GM21825 (cell line): ENCODE data around the gene TMEM135.
"Not testable (repeated sequence)": the region's sequence is repeated elsewhere in the genome, so short reads cannot be mapped to it uniquely, and the experiment has no call there.

Experiments used
- ATAC-seq: cut with Tn5 transposase; IDR thresholded peaks from one replicate; pipeline ENCODE4 v1.9.1; 2021; ENCODE audit warnings: mild to moderate bottlenecking, moderate library complexity; ENCODE audit not compliant: unreplicated experiment

Gene TMEM135

DNA sequence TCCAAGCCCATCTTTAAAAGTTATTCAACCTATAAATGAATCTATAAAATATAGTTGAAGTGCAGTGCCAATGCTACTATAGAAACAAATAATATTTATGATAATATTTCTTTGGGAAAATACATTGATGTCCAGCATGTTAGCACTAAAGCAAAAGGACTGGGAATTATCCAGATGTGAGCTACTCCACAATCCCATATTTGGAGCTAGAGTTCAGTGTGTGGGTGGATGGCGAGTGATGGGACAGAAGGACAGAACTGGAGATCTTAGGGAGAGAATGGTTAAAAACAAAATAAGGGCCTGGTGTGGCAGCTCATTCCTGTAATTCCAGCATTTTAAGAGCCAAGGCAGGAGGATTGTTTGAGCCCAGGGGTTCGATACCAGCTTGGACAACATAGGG is 216.8 kb downstream of the TMEM135 start:
- no peak for ATAC-seq

DNA sequence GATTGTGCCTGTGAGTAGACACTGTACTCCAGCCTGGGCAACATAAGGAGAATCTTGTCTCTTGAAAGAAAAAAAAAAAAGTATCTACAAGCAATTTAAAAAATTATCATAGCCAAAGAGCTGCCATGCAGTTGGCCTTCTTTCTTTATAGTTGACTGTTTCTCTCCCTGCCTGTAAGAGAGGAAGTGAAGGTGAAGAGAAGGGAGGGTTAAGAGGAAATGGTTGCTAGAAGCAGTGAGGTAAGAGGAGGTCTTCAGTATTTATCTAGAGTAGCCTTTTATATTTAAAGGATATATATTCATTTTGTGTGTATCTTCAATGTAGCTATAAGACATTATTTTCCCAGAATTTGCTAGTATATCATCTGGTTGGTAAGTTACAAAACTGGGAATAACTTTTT is 217.9 kb downstream of the TMEM135 start:
- no peak for ATAC-seq

DNA sequence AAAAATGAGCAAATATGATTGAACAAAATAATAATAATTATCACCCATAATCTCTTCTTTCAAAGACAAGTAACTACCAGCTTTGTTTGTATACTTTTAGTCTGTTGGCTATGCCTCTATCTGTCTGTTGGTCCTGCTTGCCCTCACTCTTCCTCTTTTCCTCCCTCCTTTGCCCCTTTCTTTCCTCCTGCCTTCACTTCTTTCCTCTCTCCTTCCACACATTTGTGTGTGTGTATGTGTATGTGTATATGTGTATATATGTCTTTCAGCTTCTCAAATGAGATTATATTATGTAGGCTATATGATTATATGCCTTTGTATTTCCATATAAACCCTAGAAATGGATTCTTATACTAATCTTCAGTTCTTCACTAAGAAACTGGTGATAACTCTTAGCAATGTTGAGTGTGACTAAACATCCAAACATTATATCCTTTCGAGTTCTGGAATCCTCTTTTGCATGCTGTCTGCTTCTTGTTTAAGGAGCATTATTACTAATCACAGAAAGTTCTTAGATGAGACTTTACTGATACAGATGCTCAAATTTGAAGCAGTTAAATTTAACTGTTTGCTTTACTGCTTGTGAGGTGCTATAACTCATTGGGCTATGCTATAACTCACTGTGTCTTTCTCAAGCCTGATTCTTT is 219.1 kb downstream of the TMEM135 start:
- no peak for ATAC-seq

DNA sequence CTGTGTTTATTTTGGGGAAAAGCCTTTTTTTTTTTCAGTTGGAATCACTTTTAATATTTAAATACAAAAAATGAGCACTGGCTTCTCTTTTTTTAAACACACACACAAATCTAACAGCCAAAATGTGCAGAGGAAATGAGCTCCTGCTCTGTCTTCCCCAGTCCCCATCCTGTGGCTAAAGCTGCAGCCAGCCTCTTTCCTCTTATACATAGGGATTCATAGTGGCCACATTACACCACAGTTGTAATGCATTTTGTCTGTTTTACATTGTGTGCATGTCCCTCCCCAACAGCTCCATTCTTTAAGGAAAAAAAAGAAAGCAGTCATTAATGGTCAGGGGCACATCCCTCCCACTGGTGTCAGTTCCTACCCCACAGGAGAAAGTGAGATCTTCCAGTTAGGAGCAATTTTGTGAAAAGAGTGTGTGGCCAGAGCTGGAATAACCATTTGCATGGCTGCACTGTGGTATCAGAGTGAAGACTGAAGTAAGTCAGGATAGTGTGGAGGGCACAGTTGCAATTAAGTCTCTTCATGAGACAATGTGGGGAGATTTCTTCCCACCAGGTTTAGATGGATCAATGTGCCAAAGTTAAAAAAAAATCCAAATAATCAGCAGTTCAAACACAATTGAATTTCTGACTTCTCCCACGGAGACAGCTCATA is 220.6 kb downstream of the TMEM135 start:
- ATAC-seq = no peak

DNA sequence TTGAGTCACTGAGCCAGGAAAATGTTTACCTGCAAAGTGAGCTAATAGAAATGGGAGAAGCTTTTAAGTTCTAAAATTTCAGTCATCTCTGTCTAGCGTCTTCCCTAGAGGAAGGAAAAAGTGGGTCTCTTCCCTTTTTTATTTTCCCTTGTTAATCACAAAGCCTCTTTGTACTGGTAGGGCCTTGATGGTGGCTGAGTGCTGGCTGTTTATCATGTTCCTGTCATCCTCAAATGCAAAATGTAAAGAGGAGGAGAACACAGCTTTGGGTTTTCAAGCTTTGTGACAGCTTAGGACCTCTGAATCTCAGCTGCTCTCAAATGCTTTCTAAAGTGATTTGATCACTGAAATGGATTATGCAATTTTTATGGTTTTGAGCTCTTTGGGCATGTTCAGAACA is 222.0 kb downstream of the TMEM135 start:
- no peak for ATAC-seq

DNA sequence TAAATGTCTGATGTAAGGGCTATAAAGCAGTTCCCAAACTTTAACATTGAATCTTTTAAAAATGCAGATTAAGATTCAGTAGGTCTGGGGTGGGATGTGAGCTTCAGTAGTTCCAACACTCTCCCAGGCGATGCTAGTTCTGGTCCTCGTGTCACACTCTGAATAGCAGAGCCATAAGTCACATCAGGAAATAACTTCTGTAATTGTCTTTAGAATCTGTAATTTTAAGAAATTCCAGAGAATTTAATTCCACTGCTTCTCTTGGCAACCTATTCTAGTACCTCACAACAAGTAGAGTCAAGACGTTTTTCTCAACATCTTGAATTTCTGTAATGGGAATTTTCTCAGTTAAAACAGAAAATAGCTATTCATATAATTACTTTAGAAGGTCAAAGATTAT is 223.1 kb downstream of the TMEM135 start:
- ATAC-seq = no peak

DNA sequence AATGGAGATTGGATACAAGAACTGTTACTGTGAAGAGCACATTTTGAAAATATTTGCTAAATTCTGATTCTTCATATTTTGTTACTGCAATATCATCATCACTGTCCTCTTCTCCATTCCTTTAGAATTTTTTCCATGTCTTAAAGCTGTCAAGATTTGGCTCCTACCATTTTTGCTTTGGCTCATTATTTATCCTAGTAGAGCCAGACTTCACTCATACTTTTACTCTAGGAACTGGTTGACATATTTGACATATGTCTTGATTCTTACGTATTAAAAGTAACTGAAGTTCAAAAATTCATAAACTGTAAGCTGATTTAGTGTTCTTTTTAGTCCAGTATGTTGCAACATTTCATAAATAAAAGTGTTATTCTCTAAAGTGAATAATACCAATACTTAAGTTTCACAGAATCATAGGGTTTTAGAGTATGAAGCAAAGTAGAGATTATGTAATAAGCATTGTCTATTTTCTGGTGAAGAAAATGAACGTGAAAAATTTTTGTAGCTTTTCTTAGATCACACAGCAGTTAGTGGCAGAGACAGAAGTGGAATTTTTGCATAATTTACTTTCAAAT is 225.6 kb downstream of the TMEM135 start:
- ATAC-seq = no peak

DNA sequence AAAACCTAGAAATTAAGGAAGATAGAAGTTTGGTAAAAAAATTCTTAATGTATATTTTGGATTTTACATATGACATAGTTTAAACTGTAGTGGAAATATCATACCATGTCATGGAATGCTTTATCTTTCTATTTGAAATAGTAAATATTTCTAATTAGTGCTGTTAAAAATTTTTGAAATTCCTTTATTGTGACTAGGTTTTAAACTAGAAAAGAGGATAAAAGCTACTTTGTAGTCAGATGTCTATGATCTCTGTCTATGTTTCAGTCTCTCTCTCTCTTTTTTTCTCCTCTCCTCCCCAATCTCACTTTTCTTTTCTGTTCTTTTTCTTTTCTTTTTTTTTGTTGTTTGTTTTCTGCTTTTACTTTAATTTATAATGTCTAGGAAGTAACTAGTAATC is 226.2 kb downstream of the TMEM135 start:
- ATAC-seq = no peak

DNA sequence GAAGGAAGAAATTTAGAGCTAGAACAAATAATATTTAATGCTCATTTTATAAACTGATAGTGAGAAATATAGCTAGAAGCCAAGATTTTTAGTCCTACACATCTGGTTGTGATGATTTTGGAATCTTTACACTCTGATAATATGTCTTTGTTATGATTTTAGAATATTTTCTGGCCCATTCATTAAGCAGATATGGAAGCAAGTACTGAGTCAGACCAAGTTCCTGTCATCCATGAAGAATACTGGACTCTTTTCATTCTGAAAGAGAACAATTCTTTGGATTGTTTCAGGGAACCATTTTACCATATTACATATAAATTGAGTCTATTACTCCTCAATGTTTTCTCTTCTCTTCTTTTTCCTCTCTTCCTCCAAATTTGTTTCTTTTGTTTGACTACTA is 227.4 kb downstream of the TMEM135 start:
- no peak for ATAC-seq

DNA sequence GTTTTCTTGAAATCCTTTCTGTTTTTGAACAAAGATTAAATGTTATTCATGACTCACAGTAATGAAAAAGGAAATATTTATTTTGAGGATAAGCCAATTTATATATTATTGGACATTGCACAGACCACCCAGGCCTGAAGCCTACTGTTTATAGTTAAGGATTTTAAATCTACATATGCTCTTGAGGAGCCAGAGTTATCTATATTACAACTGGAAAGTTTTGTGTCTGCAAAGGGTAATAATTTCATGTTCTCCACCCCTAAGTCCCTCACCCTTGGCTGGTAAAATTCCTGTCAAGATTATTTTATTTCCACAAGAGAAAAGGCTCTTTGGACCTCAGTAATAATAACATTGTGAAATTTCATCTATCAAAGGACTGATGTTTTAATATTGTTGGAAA is 228.2 kb downstream of the TMEM135 start:
- no peak for ATAC-seq

DNA sequence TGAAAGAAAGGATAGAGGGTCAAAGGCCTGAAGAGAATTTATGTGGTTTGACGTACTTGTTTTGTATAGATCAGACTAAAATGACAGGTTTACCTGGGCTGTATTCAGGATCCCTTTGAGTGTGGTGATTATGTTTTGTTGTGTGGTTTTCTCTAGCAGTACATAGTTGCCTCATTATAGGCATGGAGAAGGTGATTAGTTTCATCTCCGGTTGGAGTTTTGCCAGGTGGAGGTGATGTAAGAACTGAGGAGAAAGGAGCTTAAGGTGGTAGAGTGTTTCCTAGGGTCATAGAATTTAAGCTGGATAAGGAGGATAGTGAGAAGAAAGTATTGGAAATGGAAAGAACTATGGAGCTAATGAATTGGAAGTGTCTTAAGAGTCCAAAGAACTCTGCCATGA is 229.0 kb downstream of the TMEM135 start:
- ATAC-seq = no peak

DNA sequence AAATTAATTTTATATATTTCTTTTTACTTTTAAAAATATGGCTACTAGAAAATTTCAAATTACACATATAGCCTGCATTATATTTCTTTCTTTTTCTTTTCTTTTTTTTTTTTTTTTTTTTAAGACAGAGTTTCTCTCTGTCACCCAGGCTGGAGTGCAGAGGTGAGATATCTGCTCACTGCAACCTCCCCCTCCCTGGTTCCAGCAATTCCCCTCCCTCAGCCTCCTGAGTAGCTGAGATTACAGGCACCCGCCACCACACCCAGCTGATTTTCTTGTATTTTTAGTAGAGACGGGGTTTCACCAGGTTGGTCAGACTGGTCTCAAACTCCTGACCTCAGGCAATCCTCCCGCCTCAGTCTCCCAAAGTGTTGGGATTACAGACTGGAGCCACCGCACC is 234.2 kb downstream of the TMEM135 start:
- ATAC-seq = not testable (repeated sequence)

DNA sequence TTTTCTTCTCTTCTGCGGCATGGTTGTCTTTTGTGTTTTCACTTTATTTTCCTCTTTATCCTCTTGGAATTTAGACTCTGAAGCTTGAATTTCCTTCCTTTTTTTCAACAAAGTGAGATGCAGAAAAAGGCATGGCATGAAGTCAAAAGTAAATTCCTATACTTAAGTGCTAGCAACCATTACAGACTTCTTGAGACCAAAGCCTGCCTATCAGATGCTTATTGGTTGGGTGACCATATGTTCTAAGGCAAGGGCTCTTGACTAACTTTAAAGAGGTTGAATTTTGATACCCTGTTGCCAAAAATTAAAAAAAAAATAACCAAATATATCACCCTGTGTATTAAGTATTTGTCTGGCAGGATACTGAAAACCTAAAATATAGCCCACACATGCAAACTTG is 237.4 kb downstream of the TMEM135 start:
- no peak for ATAC-seq

DNA sequence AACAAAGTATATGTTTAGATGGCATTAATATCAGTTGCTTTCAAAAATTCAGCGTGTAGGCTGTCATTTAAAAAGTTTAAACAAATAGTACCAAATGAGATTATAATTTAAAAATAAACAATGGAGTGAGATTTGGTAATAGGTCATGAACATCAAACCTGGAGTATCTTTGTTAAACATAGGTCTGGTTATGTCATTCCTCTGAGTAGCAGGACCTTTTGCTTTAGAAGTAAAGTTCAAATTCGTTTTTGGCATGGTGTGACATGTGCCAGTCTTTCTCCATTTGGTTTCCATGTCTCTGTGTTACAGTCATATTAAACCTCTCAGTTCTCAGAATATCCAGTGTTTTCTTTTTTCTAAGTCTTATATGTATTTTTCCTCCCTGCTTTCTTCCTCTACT is 242.4 kb downstream of the TMEM135 start:
- no peak for ATAC-seq

DNA sequence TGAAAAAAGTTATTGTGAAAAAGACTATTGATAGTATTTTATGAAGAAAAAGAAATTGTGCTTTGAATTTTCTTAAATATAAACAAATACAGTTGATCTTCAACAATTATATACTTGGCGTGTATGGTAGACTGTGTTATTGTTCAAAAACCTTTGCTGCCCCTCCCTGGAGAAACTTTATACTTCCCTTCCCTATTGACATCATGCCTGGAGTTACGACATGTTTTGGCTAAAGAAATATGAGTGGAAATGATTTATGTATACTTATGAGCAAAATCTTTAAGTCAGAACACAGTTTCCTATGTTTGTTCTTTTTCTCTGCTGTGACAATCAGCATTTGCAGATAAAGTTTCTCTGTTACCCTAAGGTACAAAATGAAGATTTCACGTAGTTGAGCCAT is 243.8 kb downstream of the TMEM135 start:
- no peak for ATAC-seq

DNA sequence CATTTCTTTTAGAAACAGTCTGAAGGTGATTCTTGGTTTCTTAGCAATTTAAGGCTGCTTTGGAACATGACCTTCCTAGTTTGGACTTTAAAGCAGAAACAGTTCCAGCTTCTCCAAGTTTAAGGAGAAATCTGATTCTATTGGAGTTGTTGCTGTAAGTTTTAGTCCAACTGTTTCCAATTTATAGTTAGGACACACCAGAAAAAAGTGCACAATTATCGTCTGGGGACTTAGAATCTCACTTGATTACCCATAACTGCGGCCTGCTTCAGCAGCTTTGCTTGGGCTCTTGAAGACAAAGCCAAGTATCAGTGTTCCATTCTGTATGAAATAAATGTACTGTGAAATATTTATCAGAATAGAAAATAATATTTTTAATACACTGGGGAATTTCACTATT is 246.6 kb downstream of the TMEM135 start:
- no peak for ATAC-seq

DNA sequence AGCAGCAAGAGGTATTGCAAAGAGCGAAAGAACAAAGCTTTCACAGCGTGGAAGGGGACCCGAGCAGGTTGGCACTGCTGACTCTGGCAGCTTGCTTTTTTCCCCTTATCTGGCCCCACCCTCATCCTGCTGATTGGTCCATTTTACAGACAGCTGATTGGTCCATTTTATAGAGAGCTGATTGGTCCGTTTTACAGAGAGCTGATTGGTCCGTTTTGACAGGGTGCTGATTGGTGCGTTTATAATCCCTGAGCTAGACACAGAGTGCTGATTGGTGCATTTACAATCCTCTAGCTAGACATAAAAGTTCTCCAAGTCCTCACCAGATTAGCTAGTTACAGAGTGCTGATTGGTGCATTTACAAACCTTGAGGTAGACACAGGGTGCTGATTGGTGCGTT is 247.9 kb downstream of the TMEM135 start:
- not testable (repeated sequence) for ATAC-seq

DNA sequence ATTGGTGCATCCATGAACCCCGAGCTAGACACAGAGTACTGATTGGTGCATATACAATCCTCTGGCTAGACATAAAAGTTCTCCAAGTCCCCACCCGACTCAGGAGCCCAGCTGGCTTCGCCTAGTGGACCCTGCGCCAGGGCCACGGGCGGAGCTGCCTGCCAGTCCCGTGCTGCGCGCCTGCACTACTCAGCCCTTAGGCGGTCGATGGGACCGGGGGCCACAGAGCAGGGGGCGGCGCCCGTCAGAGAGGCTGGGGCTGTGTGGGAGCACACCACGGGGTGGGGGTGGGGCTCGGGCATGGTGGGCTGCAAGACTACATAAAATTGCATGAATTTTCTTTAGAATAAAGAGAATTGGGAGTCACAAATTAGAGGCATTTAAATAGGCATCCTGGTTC is 248.6 kb downstream of the TMEM135 start:
- no peak for ATAC-seq

DNA sequence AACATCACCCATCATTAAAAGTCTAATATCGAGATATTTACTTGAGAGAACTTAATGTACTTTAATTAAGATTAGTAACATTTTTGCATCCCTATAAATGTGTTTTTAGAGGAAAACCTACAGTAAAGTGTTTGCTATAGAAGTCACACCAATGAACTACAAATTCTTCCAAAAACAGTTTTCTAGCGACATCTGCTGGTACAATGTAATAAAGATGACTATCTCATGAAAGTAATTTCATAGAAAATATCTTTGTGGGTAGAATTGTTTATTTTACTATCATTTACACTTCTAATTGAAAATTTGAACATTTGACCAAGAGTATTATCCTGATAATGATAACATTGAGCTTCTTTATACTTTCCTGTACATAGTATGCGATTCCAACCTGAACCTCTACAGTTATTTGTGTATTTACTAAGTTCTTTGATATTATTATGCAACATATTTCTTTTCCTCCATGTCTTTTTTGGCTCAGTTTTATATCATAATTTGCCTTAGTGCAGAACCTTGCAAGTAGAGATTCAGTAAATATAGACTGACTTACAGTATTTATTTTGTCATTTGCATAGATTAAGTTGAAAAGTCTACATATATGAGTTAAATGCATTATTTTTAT is 252.7 kb downstream of the TMEM135 start:
- ATAC-seq = no peak

DNA sequence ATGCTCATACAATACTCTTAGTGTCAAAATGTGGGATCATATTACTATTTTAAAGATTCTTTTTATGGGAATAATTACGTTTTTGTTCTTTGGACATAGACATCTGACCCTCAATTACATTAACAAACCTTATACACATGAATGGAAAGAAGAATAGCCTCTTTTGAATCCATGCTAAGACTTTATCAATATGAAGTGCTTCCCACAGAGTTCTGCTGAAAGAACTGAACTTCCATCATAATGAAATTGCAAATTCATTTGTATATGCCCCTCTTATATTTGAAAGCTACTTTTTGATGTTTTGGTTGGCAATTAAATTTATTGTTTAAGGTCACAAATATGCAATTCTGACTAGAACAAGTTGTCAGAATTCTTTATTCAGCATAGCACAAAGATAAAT is 254.9 kb downstream of the TMEM135 start:
- no peak for ATAC-seq

DNA sequence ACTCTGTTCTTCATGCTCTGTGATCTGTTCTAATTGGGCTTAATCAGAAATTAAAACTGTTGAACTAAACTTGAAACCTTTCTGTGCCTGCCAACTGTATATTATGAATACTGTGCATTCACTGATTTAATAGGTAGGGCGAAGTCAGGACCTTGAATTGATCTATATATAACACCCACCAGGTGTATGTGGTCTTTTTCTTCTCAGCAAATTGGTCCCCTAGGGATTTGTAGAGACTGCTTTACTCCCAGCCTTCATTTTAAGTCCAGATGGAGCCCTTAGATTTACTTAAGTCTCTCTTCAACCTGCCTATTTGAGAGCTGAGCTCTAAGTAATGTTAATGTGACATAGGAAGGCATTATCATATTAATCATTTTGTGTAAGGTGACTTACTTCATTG is 257.5 kb downstream of the TMEM135 start:
- ATAC-seq = no peak

DNA sequence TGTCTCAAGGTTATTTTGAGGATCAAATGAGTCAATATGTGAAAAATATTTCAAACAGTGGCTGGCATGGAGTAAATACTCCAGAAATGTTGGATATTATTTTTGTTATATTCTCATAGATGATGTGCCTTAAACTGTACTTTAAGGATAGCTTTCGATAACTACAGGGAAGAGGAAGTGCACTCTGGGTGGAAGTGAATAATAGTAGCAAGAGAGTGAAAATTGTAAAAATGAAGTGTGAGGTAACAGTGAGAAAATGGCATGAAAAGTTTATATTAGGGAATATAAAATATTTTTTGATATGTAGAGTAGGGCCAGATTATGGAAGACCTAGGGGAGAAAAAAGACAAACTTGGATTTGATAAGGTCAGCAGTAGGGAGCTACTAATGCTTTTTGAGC is 258.9 kb downstream of the TMEM135 start:
- ATAC-seq = no peak
